GM19463 (cell line): ENCODE data around the gene NKPD1.

ENCODE experiments used
- ATAC-seq: cut with Tn5 transposase; IDR thresholded peaks from one replicate; pipeline ENCODE4 v1.9.1; 2021; ENCODE audit warnings: mild to moderate bottlenecking, moderate library complexity; ENCODE audit not compliant: unreplicated experiment

Gene NKPD1

DNA sequence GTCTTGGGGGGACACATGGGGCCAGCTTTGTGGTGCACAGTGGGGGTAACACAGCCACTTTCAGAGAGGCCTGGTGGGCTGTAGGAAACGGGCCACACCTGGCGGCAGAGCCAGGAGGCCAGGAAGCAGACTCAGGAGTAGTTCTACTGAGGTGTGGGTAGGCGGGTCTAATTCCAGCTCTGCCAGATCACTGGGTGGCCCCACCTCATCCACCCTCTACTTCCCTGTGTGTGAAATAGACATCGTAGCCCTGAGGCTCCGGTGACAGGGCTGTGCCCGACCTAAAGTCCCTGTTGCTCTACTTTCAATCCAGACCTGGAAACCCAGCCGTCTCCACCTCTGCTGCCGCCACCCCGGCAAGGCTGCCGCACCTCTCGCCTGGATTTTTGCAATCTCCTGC, 4.0 kb downstream of the NKPD1 start:
- ATAC-seq: no peak

GRCh38 chr19:45156011-45156630, 4.7 kb downstream of the NKPD1 start:
- ATAC-seq: no peak

DNA sequence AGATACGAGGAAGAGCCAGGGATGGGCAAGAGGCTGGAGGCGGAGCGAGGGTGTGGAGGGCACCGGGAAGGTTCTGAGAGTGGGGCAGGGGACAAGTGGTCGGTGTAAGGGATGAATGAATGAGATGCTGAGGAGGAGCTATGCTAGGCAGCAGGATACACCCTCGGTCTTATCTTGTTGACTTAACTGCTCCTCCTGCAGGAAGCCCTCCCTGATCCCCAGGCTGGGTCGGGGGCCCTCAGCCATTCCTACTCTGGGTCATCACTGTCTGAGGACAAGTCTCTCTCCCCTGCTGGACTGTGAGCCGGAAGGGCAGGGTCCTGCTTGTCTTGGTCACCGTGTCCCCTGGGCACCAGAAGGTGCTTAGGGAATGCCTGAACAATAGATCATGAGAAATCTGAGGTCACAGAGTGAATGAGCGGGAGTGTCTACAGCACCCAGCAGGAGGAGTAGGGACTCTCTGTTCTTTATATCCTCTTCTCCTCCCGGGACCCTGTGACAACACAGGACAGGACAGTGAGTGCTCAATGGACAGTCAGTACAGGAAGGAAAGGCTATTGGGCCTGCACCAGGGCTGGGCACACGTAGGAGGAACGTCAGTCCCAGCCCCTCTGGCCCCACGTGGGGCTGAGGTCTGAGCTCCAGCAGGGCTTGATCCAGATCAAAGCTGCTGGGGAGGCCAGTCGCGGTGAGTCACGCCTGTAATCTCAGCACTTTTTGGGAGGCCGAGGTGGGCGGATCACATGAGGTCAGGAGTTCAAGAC, 6.5 kb downstream of the NKPD1 start:
- ATAC-seq: no peak

GRCh38 chr19:45153339-45154063, 7.3 kb downstream of the NKPD1 start:
- no peak for ATAC-seq

DNA sequence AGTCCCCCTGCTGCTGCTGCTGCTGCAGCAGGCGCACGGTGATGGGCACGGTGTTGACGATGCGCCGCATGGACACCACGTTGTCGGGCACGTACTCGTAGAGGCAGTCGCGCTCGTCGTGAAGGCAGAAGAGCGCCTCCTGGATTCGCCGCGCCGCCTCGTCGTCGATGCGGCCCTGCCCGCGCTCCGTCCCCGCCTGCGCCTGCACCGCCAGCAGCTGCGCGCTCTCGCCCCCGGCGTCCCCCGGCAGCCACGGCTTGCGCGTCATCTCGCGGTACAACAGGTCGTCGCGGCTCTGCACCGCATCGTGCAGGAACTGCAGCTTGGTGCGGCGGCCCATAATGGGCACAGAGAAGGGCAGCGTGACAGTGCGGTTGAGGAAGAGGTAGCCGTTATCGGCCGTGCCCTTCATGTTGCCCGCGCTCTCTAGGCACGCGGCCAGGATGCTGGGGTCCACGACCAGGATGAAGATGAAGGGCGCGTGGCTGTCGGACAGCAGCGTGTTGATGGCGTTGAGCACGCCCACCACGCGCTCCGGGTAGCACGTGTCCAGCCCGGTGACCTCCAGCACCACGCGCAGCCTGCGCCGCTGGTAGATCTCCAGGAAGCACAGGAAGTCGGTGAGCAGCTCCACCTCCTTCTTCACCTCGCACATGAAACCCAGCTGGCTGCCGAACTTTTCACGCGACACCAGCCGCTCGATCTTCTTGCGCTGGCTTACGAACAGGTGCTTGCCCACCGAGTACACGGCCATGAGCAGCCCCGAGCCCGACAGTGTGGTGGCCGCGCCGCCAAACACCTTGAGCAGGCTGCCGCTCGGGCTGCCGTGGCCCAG, 8.1 kb downstream of the NKPD1 start:
- ATAC-seq: no peak

DNA sequence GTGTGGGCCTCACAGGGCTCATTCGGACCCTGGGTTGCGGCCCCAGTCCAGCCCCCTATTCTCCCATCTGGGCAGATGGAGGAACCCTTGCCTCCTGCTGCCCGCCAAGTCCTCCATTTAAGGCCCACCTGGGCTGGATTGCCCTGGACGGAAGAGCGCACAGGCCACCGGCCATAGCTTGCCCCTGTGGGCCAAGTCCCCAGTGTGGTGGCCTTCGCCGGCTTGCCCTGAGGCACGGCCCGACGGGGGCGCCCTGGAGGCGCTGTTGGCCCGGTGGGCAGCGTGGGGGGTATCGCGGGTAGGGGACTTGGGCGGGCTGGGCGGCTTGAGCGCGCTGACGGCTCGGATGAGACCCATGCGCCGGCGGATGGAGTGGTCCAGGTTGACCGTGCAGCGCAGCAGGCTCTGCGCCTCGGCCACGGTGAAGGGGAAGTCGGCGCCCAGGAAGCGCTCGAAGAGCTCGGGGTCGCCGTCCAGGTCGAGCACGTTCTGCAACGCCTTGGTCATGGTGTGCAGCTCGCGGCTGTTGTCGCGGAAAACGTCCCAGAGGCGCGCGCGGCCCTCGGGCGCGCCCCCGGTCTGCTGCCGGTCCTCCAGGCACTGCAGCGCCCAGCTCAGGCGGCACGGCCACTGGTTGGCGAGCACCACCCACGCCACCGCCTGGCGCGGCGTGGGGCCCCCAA, 8.8 kb downstream of the NKPD1 start:
- ATAC-seq: no peak

DNA sequence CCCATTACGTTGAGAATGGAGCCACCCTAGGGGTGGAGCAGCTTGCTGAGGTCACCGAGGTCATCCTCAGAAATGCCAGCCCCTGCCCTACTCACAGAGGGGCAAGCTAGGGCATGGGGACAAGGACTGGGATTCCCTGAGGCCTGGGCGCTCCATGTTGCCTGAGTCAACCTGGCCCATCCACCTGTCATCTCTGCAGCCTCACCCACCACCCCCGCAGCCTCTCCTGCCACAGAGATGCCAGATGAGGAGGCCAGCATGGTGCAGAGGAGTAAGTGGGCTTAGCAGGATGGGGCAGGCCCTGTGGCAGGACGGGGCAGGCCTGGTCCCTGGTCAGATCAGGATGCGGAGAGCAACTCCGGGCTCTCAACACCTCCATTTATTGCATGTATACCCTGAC, 9.5 kb downstream of the NKPD1 start:
- ATAC-seq: no peak

- ATAC-seq: no peak
Observed at GRCh38 chr19:45150751-45151281, 10.0 kb downstream of the NKPD1 start.

DNA sequence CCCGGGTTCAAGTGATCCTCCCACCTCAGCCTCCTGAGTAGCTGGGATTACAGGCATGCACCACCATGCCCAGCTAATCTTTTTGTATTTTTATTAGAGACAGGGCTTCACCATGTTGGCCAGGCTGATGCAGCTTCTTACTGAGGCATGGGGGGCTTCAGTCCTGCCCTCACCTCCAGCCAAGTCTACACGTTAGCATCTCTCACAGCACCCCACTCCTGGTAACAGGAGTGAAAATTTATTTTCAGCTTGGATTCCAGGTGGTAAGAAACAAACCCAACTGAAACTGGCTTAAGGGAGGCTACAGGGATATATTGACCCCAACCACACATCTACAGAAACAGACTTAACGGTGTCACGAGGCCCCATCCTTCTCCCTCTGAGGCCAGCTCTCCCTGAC, 10.6 kb downstream of the NKPD1 start:
- no peak for ATAC-seq

DNA sequence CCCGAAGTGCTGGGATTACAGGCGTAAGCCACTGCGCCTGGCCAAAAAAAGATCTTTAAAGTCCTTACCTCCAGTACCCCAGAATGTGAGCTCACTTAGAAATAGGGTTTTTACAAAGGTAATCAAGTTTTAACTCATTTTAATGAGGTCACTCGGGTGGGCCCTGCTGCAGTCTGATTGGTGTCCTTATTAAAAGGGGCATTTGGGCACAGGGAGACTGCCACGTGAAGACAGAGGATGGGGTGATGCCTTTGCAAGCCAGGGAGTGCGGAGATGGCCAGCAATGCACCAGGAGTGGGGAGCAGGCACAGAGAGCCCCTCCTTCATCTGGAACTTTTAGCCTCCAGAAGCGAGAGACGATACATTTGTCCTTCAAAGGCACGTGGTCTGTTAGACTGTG, 11.7 kb downstream of the NKPD1 start:
- no peak for ATAC-seq

DNA sequence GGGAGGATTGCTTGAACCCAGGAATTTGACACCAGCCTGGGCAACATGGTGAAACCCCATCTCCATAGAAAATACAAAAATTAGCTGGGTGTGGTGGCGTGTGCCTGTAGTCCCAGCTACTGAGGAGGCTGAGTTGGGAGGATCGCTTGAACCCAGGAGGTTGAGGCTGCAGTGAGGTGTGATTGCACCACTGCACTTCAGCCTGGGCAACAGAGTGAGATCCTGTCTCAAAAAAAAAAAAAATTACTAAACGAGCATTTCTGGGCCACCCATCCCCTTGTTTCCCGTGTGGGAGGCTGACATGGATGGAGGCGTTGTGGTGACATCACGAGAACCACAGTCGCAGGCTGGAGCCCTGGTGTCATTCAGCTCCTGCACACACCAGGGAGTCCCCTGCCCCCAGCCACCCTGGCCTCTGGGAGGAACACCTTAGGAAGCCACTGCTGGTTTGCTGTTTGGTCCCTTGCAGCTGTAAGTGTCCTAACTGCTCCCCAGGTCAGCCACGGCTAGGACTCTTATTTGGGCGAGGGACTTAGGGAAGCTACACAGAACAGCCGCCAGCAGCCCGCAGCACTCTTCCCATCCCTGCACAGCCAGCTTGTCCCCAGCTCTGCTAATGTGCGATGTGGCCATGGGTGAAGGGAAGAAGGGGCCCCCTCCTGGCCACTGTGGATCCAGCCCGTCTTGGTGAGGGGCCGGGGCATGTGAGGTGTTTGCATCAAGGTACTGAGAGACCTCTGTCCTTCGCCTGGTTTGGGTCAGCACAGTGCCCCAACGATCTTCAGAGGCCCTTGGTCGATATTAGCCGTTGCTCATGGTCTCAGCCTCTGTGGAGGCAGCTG, 12.7 kb downstream of the NKPD1 start:
- no peak for ATAC-seq

DNA sequence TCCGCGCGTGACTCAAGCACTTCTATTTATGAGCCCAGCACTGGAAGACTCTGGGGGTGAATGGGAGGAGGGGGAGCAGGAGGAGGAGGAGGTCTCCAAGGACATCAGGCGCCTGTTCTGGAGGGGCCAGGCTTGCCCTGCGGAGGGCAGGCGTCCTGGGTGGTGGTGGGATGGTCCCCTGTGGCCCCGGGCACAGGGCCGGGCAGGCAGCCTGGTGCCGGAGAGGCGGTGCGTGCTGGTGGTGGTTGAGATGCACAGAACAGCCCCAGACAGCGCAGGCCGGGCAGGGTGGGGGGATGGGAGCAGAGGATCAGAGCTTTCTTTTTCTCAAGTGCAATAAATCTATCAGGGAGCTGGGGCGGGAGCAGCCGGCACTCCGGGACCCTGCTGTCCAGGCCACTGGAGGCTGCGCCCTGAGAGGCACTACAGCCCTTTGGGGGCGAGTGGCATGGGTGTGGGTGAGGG, 14.0 kb downstream of the NKPD1 start:
- no peak for ATAC-seq

- ATAC-seq: no peak
Observed at GRCh38 chr19:45146251-45146650, 14.5 kb downstream of the NKPD1 start.

DNA sequence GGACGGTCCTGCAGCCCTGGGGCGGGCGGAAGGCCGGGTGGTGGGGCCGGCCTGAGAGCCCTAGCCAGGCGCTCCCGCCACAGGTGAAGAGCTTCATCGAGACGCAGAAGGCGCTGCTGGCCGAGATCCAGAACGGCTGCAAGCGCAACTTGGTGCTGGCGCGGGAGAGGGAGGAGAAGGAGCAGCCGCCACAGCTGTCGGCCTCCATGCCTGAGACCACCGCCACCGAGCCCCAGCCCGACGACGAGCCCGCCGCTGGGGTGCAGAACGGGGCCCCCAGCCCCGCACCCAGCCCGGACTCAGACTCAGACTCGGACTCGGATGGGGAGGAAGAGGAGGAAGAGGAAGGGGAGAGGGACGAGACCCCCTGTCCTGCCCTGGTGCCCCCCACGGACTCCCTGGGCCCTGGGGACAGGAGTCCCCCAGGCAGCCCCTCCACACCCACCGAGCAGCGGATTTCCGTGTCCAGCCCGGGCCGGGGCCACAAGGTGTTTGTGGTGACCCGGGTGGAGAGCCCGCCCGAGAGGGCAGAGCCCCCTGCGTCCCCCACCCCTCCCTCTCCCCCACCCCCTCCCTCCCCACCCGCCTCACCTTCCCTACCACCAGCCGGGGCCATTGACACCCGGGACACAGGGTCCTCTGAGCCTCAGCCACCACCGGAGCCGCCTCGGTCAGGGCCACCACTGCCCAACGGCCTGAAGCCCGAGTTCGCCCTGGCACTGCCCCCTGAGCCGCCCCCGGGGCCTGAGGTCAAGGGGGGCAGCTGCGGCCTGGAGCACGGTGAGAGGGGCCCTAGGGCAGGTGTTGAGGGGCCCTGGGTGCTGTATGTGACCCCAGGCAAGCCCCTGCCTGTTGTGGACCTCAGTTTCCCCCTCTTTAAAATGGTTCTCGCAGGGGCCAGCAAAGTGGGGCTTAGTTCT, 15.3 kb downstream of the NKPD1 start:
- ATAC-seq: no peak

- no peak for ATAC-seq
Observed at GRCh38 chr19:45144431-45145269, 16.1 kb downstream of the NKPD1 start.

GRCh38 chr19:45142726-45143110, 18.1 kb downstream of the NKPD1 start:
- no peak for ATAC-seq

- ATAC-seq: no peak
Observed at GRCh38 chr19:45142016-45142725, 18.6 kb downstream of the NKPD1 start.
